H1 (cell line): ENCODE measurements around the gene SHROOM3. TPM values are rescaled to one million over a fixed set of nuclear protein-coding genes. Genes with fewer than 3 reads are reported as not detected.

Experiments used
- CTCF ChIA-PET: fragments of 300-600 bp; sonication (Branson Sonifier 250); formaldehyde crosslinking; loops from one replicate; lab custom pipeline; 2021; ENCODE audit not compliant: partially characterized antibody; lab: Charles Lee
- POLR2A ChIA-PET: fragments of 300-600 bp; sonication (Branson Sonifier 250); formaldehyde crosslinking; loops from one replicate; lab custom pipeline; 2021; ENCODE audit warnings: inconsistent platforms; ENCODE audit not compliant: partially characterized antibody; lab: Charles Lee
- DNase-seq, 2 experiments: peaks; one replicate each; pipeline versions ENCODE4 v3.0.0 to v3.0.0-alpha.2; 2010 to 2022; ENCODE audit warnings: low spot score in 2 of 2, low read depth in 1 of 2, mixed read lengths in 1 of 2
- FAIRE-seq: peaks from 2 replicates; lab custom pipeline; 2011; peaks lifted over from hg19 to GRCh38; lab: Jason Lieb, UNC
- H2AFZ ChIP-seq: 2 replicates; pipeline ENCODE4 v1.8.1; 2012; ENCODE audit warnings: low read length, inconsistent platforms
- H2AK5ac ChIP-seq: 2 replicates; pipeline ENCODE4 v1.6.1; 2013; ENCODE audit warnings: low read depth, low read length
- H2BK120ac ChIP-seq: replicated peaks from 2 replicates; pipeline ENCODE3; 2013; ENCODE audit warnings: low read depth, low read length, inconsistent platforms
- H2BK12ac ChIP-seq: 2 replicates; pipeline ENCODE4 v1.6.1; 2013; ENCODE audit warnings: low read depth, low read length
- H2BK15ac ChIP-seq: 2 replicates; pipeline ENCODE4 v1.6.1; 2013; ENCODE audit warnings: low read length
- H2BK20ac ChIP-seq: 2 replicates; pipeline ENCODE4 v1.6.1; 2013; ENCODE audit warnings: low read length
- H2BK5ac ChIP-seq: 2 replicates; pipeline ENCODE4 v1.6.1; 2013; ENCODE audit warnings: low read depth, low read length
- H3K14ac ChIP-seq: 2 replicates; pipeline ENCODE4 v1.6.1; 2013; ENCODE audit warnings: inconsistent platforms; ENCODE audit not compliant: insufficient read length
- H3K18ac ChIP-seq: 2 replicates; pipeline ENCODE4 v1.6.1; 2013; ENCODE audit warnings: low read length; ENCODE audit errors: extremely low read depth
- H3K23ac ChIP-seq: 2 replicates; pipeline ENCODE4 v1.6.1; 2013; ENCODE audit warnings: inconsistent platforms; ENCODE audit not compliant: insufficient read length
- H3K23me2 ChIP-seq: 2 replicates; pipeline ENCODE4 v1.6.1; 2013; ENCODE audit warnings: low read depth, low read length
- H3K27ac ChIP-seq: 2 replicates; pipeline ENCODE4 v1.6.1; 2011; ENCODE audit warnings: low read depth, low read length, inconsistent platforms
- H3K27me3 ChIP-seq, 4 experiments: replicated peaks in 1 of 4; 1 replicate in 1 of 4; 2 replicates in 3 of 4; pipeline versions ENCODE4 v1.6.1 to v1.8.1; 2011 to 2013; ENCODE audit warnings: low read length in 3 of 4, mild to moderate bottlenecking in 3 of 4, inconsistent platforms in 2 of 4, mixed read lengths in 2 of 4, moderate library complexity in 1 of 4; ENCODE audit not compliant: control insufficient read depth in 3 of 4, insufficient read depth in 3 of 4; ENCODE audit errors: extremely low read depth in 1 of 4
- H3K36me3 ChIP-seq, 4 experiments: 2 replicates each; pipeline versions ENCODE4 v1.6.1 to v1.8.1; 2011 to 2013; ENCODE audit warnings: mild to moderate bottlenecking in 4 of 4, low read length in 3 of 4, moderate library complexity in 2 of 4, control low read depth in 1 of 4, inconsistent platforms in 1 of 4; ENCODE audit not compliant: insufficient read depth in 4 of 4, control insufficient read depth in 2 of 4
- H3K4ac ChIP-seq: replicated peaks from 2 replicates; pipeline ENCODE3; 2013; ENCODE audit warnings: low read length, low read depth, mixed read lengths, inconsistent platforms; ENCODE audit not compliant: insufficient read length
- H3K4me1 ChIP-seq, 4 experiments: replicated peaks in 1 of 4; 1 replicate in 1 of 4; 2 replicates in 3 of 4; pipeline versions ENCODE4 v1.6.1 to v1.8.1; 2011 to 2013; ENCODE audit warnings: low read length in 3 of 4, inconsistent platforms in 2 of 4, mixed read lengths in 1 of 4; ENCODE audit not compliant: insufficient read depth in 4 of 4, control insufficient read depth in 3 of 4
- H3K4me2 ChIP-seq, 2 experiments: 2 replicates each; pipeline versions ENCODE4 v1.6.1 to v1.8.1; 2011 to 2013; ENCODE audit warnings: low read depth in 2 of 2, low read length in 2 of 2, control low read depth in 1 of 2, inconsistent platforms in 1 of 2, mild to moderate bottlenecking in 1 of 2; ENCODE audit not compliant: insufficient read depth in 1 of 2
- H3K4me3 ChIP-seq, 4 experiments: fragments of 200-600, 300-600 bp in 1 of 4; sonication (generic), shearing (Covaris generic), sonication (Bioruptor Twin) in 1 of 4; 2 replicates each; pipeline versions ENCODE4 v1.5.1 to v1.8.1; 2011 to 2016; ENCODE audit warnings: low read length in 4 of 4, low read depth in 3 of 4, control low read depth in 2 of 4, inconsistent platforms in 2 of 4, mild to moderate bottlenecking in 2 of 4, mixed read lengths in 1 of 4, moderate library complexity in 1 of 4; ENCODE audit not compliant: insufficient read depth in 2 of 4; ENCODE audit errors: extremely low read depth in 1 of 4
- H3K56ac ChIP-seq: replicated peaks from 2 replicates; pipeline ENCODE3; 2013; ENCODE audit warnings: low read depth, mild to moderate bottlenecking, mixed read lengths, low read length, inconsistent platforms; ENCODE audit not compliant: insufficient read length
- H3K79me1 ChIP-seq: 2 replicates; pipeline ENCODE4 v1.6.1; 2013; ENCODE audit warnings: low read depth, low read length, control low read depth
- H3K79me2 ChIP-seq, 2 experiments: 2 replicates each; pipeline versions ENCODE4 v1.6.1 to v1.8.1; 2012 to 2013; ENCODE audit warnings: low read length in 2 of 2, mild to moderate bottlenecking in 2 of 2, inconsistent platforms in 1 of 2; ENCODE audit not compliant: insufficient read depth in 2 of 2, control insufficient read depth in 1 of 2
- H3K9ac ChIP-seq, 4 experiments: replicated peaks in 1 of 4; 1 replicate in 1 of 4; 2 replicates in 3 of 4; pipeline versions ENCODE4 v1.6.1 to v1.8.1; 2011 to 2013; ENCODE audit warnings: low read depth in 3 of 4, low read length in 3 of 4, control low read depth in 2 of 4, mild to moderate bottlenecking in 2 of 4, moderate library complexity in 2 of 4, inconsistent platforms in 1 of 4; ENCODE audit errors: extremely low read depth in 1 of 4
- H3K9me3 ChIP-seq, 2 experiments: 2 replicates each; pipeline versions ENCODE4 v1.6.1 to v1.8.1; 2012 to 2013; ENCODE audit warnings: mild to moderate bottlenecking in 2 of 2, moderate library complexity in 2 of 2, control low read depth in 1 of 2, inconsistent platforms in 1 of 2, low read depth in 1 of 2, low read length in 1 of 2, mixed read lengths in 1 of 2; ENCODE audit not compliant: insufficient read depth in 2 of 2
- H4K20me1 ChIP-seq, 2 experiments: replicated peaks in 1 of 2; 2 replicates each; pipeline versions ENCODE3 to v1.8.1; 2011 to 2013; ENCODE audit warnings: inconsistent platforms in 2 of 2, low read length in 2 of 2, mild to moderate bottlenecking in 1 of 2; ENCODE audit not compliant: insufficient read depth in 2 of 2, control insufficient read depth in 1 of 2
- H4K5ac ChIP-seq: 2 replicates; pipeline ENCODE4 v1.6.1; 2013; ENCODE audit warnings: low read length, low read depth, mixed read lengths, inconsistent platforms; ENCODE audit not compliant: insufficient read length
- H4K8ac ChIP-seq: 2 replicates; pipeline ENCODE4 v1.8.0; 2013; ENCODE audit warnings: mild to moderate bottlenecking, moderate library complexity, low read length, inconsistent platforms; ENCODE audit not compliant: insufficient read depth; ENCODE audit errors: extremely low read depth
- H4K91ac ChIP-seq: replicated peaks from 2 replicates; pipeline ENCODE3; 2013; ENCODE audit warnings: low read length, mixed read lengths, inconsistent platforms; ENCODE audit not compliant: insufficient read length
- ZNF274 ChIP-seq: IDR thresholded peaks from 2 replicates; pipeline ENCODE4 v1.7.0; 2012; ENCODE audit warnings: low read length, borderline replicate concordance; ENCODE audit errors: extremely low read depth
- WGBS, 2 experiments: shearing (Covaris generic) in 1 of 2; methylation state at CpG; one replicate each; pipeline versions ENCODE4 v1.1.6 to v1.1.7; 2013 to 2015; ENCODE audit warnings: low lambda C conversion rate in 2 of 2, mixed read lengths in 2 of 2, inconsistent platforms in 1 of 2, low coverage in 1 of 2, missing lambda C conversion rate in 1 of 2; ENCODE audit not compliant: insufficient replicate concordance in 2 of 2, insufficient coverage in 1 of 2, insufficient read length in 1 of 2; ENCODE audit errors: extremely low coverage in 1 of 2, missing lambda C conversion rate in 1 of 2; 5-methylcytosine and 5-hydroxymethylcytosine counted together
- polyA plus RNA-seq, 7 experiments: library from polyadenylated mRNA; depleted of rRNA in 3 of 7; stranded (reverse) in 5 of 7; unstranded in 2 of 7; fragments of >200 nt in 5 of 7; fragments of 200-250 nt in 2 of 7; gene quantifications; 1 replicate in 5 of 7; 2 replicates in 1 of 7; 4 replicates in 1 of 7; pipeline versions ENCODE4 v1.2.1 to v1.2.3, GENCODE V29; 2011 to 2013; ENCODE audit warnings: missing spikeins in 2 of 7, mixed read lengths in 2 of 7
- total RNA-seq: library from RNA; stranded (reverse); fragmentation: NEBNext Ultra II Directional; extraction: Animal tissue kit (Norgen Biotek cat#: 25700); gene quantifications from 2 replicates; pipeline ENCODE4 v1.2.1, GENCODE V29; 2021

Gene SHROOM3
- total and polyA plus RNA-seq, 2 of the 8 experiments (the other 6 are each of a cell fraction or from before 2014, with no cell fraction given), result 15.8 to 34.0 TPM

DNA sequence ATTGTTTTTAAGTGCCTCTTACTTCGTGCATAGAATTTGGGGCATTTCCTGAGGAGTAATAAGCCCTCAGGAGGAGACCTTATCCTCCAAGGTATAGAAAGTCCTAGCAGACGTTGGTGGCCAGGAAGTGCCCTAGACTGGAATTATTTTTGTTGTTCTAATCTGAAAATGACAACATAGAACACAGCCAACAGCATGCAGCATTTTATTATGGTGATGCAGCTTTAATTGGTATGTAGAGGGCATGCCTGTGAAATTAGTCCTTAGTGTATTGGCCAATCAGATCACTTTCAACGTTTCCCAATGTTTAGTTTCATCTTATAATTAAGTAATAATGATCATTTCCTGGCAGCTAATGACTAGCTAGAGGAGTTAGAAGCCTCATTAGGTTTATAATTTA, 199.2 kb downstream of the SHROOM3 start:
- no peak overlapping the region for H2BK12ac ChIP-seq
- no peak overlapping the region for H2BK15ac ChIP-seq
- ChIA-PET CTCF (interaction anchor here (1.3 kb wide), 1 partner anchor 18 kb away, joined by 3 read pairs; no protein-coding TSS in a partner anchor), POLR2A (interaction anchor here (1.3 kb wide), 1 partner anchor 11 kb away, joined by 3 read pairs; no protein-coding TSS in a partner anchor)
- no peak for DNase-seq
- no peak overlapping the region for H2AK5ac ChIP-seq
- H3K4ac ChIP-seq, result no peak overlapping the region
- no peak for FAIRE-seq
- H3K27me3 ChIP-seq, result no peaks in the 10 kb centered on the region
- H3K4me1 ChIP-seq, result no peaks in the 10 kb centered on the region; a peak in 1 of 7 replicates
- no peak overlapping the region for H4K8ac ChIP-seq
- H3K36me3 ChIP-seq, result no peaks in the 10 kb centered on the region
- no peak overlapping the region for H3K18ac ChIP-seq
- no peaks in the 10 kb centered on the region for H3K23me2 ChIP-seq
- no peak overlapping the region for H3K9ac ChIP-seq
- no peak overlapping the region for H2AFZ ChIP-seq
- H3K56ac ChIP-seq, result no peak overlapping the region
- 42% methylated on average over 3 of the region's 3 CpGs; no CpG with 5 or more reads in 1 of the 2 experiments for WGBS, 2 experiments
- no peak for TF ChIP-seq ZNF274
- H3K4me2 ChIP-seq, result no peak overlapping the region
- no peak overlapping the region for H3K14ac ChIP-seq
- H2BK120ac ChIP-seq, result no peak overlapping the region
- H3K79me1 ChIP-seq, result no peaks in the 10 kb centered on the region
- no peak overlapping the region for H3K27ac ChIP-seq
- no peak overlapping the region for H3K23ac ChIP-seq
- peaks cover 0 to 3% of the 10 kb centered on the region in 2 experiments; a peak in 1 of 4 replicates for H3K9me3 ChIP-seq
- H2BK20ac ChIP-seq, result no peak overlapping the region
- H4K91ac ChIP-seq, result no peak overlapping the region
- no peaks in the 10 kb centered on the region for H4K20me1 ChIP-seq
- no peaks in the 10 kb centered on the region for H3K79me2 ChIP-seq
- no peak overlapping the region for H3K4me3 ChIP-seq
- H2BK5ac ChIP-seq, result no peak overlapping the region
- H4K5ac ChIP-seq, result no peak overlapping the region
